SK-N-SH (cell line): Measurements from ENCODE around the gene KRT40. TPM values are rescaled to one million over a fixed set of nuclear protein-coding genes. Genes with fewer than 3 reads are reported as not detected.

ENCODE experiments used
- CTCF ChIA-PET: fragments of 300-600, 350-600 bp; formaldehyde crosslinking; extraction: SDS; loops from one replicate; lab custom pipeline; 2021; lab: Yijun Ruan, JAX
- POLR2A ChIA-PET: fragments of 350-600 bp; sonication (Branson Sonifier 250); formaldehyde crosslinking; extraction: SDS; loops from one replicate; lab custom pipeline; 2020; ENCODE audit warnings: antibody characterized with exemption, inconsistent platforms; lab: Yijun Ruan, JAX
- DNase-seq: peaks from one replicate; pipeline ENCODE4 v3.0.0; 2012
- H2AFZ ChIP-seq: fragments of 200-600 bp; sonication (generic); 2 replicates; pipeline ENCODE4 v1.8.1; 2016; ENCODE audit warnings: antibody characterized with exemption, mild to moderate bottlenecking, low read depth
- H3F3A ChIP-seq: fragments of 200-600 bp; sonication (generic); replicated peaks from 2 replicates; pipeline ENCODE3; 2016; ENCODE audit warnings: antibody characterized with exemption, mild to moderate bottlenecking; ENCODE audit not compliant: insufficient read depth
- H3K27ac ChIP-seq, 2 experiments: fragments of 200-500 bp in 1 of 2; fragments of 200-600 bp in 1 of 2; sonication (Bioruptor generic) in 1 of 2; sonication (generic), shearing (Covaris generic) in 1 of 2; 2 replicates each; pipeline versions ENCODE4 v1.5.1 to v1.6.1; 2014 to 2016; ENCODE audit warnings: low read depth in 2 of 2, inconsistent platforms in 1 of 2, low read length in 1 of 2, mild to moderate bottlenecking in 1 of 2, mixed read lengths in 1 of 2
- H3K27me3 ChIP-seq: fragments of 200-600 bp; sonication (generic), shearing (Covaris generic); 2 replicates; pipeline ENCODE4 v1.6.1; 2016; ENCODE audit warnings: mixed run types; ENCODE audit not compliant: insufficient read depth
- H3K36me3 ChIP-seq, 2 experiments: fragments of 200-500 bp in 1 of 2; fragments of 200-600 bp in 1 of 2; sonication (Bioruptor generic) in 1 of 2; sonication (generic) in 1 of 2; replicated peaks in 1 of 2; 2 replicates each; pipeline versions ENCODE3 to v1.5.1; 2014 to 2016; ENCODE audit warnings: low read length in 1 of 2, mild to moderate bottlenecking in 1 of 2; ENCODE audit not compliant: insufficient read depth in 2 of 2, control insufficient read depth in 1 of 2
- H3K4me1 ChIP-seq, 2 experiments: fragments of 200-500 bp in 1 of 2; fragments of 200-600 bp in 1 of 2; sonication (Bioruptor generic) in 1 of 2; sonication (generic), shearing (Covaris generic) in 1 of 2; 2 replicates each; pipeline versions ENCODE4 v1.5.1 to v1.6.1; 2014 to 2016; ENCODE audit warnings: low read depth in 1 of 2, low read length in 1 of 2, mixed run types in 1 of 2; ENCODE audit not compliant: insufficient read depth in 2 of 2, control insufficient read depth in 1 of 2
- H3K4me2 ChIP-seq: fragments of 200-600 bp; sonication (generic), shearing (Covaris generic); 2 replicates; pipeline ENCODE4 v1.6.1; 2017; ENCODE audit warnings: mixed run types
- H3K4me3 ChIP-seq, 2 experiments: fragments of 200-500 bp in 1 of 2; fragments of 200-600 bp in 1 of 2; sonication (Bioruptor generic) in 1 of 2; sonication (generic), shearing (Covaris generic) in 1 of 2; 2 replicates each; pipeline versions ENCODE4 v1.5.1 to v1.8.1; 2014 to 2016; ENCODE audit warnings: low read depth in 2 of 2, inconsistent platforms in 1 of 2, low read length in 1 of 2, mild to moderate bottlenecking in 1 of 2, mixed read lengths in 1 of 2, moderate library complexity in 1 of 2
- H3K79me2 ChIP-seq: fragments of 200-600 bp; sonication (generic); 2 replicates; pipeline ENCODE4 v1.8.1; 2017; ENCODE audit warnings: mild to moderate bottlenecking; ENCODE audit not compliant: insufficient read depth
- H3K9ac ChIP-seq: fragments of 200-600 bp; sonication (generic); 2 replicates; pipeline ENCODE4 v1.6.1; 2017; ENCODE audit warnings: mixed run types
- H3K9me2 ChIP-seq: fragments of 200-600 bp; sonication (generic); 2 replicates; pipeline ENCODE4 v1.6.1; 2017; ENCODE audit warnings: mixed run types
- H3K9me3 ChIP-seq: fragments of 200-600 bp; sonication (generic); 2 replicates; pipeline ENCODE4 v1.6.1; 2017; ENCODE audit warnings: mixed run types, mild to moderate bottlenecking, moderate library complexity
- H4K20me1 ChIP-seq: fragments of 200-600 bp; sonication (generic); 2 replicates; pipeline ENCODE4 v1.6.1; 2017; ENCODE audit warnings: mild to moderate bottlenecking, mixed run types; ENCODE audit not compliant: insufficient read depth
- EZH2phosphoT487 ChIP-seq: fragments of 200-600 bp; sonication (generic); IDR thresholded peaks from 2 replicates; pipeline ENCODE4 v1.6.1; 2017; ENCODE audit warnings: low read depth, mixed run types, mild to moderate bottlenecking, antibody characterized with exemption, moderate library complexity, borderline replicate concordance
- IRF3 ChIP-seq: fragments of 150-350 bp; IDR thresholded peaks from 2 replicates; pipeline ENCODE4 v1.6.1; 2016; ENCODE audit warnings: mild to moderate bottlenecking, low read depth, low read length
- NFIC ChIP-seq: IDR thresholded peaks from 2 replicates; pipeline ENCODE4 v1.4.0; 2012; ENCODE audit warnings: borderline replicate concordance
- NRF1 ChIP-seq: IDR thresholded peaks from 2 replicates; pipeline ENCODE4 v1.6.1; 2012; ENCODE audit warnings: low read depth, mild to moderate bottlenecking, low read length
- PBX3 ChIP-seq: IDR thresholded peaks from 2 replicates; pipeline ENCODE4; 2012
- USF2 ChIP-seq: fragments of 150-350 bp; IDR thresholded peaks from 2 replicates; pipeline ENCODE4 v1.6.1; 2017; ENCODE audit warnings: antibody characterized with exemption, low read length, low read depth, borderline replicate concordance
- WGBS: methylation state at CpG from one replicate; pipeline ENCODE4 v1.1.6; 2017; ENCODE audit warnings: low lambda C conversion rate; 5-methylcytosine and 5-hydroxymethylcytosine counted together
- polyA plus RNA-seq, 3 experiments: library from polyadenylated mRNA; depleted of rRNA; stranded (reverse); fragments of >200 nt; gene quantifications; 2 replicates each; pipeline ENCODE4 v1.2.3, GENCODE V29; 2012

The KRT40 gene
- polyA plus RNA-seq, 1 of the 3 experiments (the other 2 are of a cell fraction), result not detected

GRCh38 chr17:40936437-40936971, 47.6 kb downstream of the KRT40 start:
- POLR2A ChIA-PET, result no interaction called here

GRCh38 chr17:40935624-40936023, 48.5 kb downstream of the KRT40 start:
- no peak for DNase-seq

More at GRCh38 chr17:40936437-40936971, 47.6 kb downstream of the KRT40 start:
- no peak overlapping the region for H3K4me3 ChIP-seq
- no peak overlapping the region for H3K4me2 ChIP-seq
- H3K9ac ChIP-seq, result no peak overlapping the region
- TF ChIP-seq NRF1 (no peak), NFIC (no peak), EZH2phosphoT487 (peak; percentile 19; the same call in 1 of the 2 replicates), USF2 (no peak)
- H3K9me2 ChIP-seq, result no peaks in the 10 kb centered on the region
- peaks cover 84% of the 10 kb centered on the region for H3K27me3 ChIP-seq
- H4K20me1 ChIP-seq, result no peaks in the 10 kb centered on the region
- no peak overlapping the region for H2AFZ ChIP-seq
- no peaks in the 10 kb centered on the region for H3K79me2 ChIP-seq
- no peaks in the 10 kb centered on the region for H3K4me1 ChIP-seq
- H3K9me3 ChIP-seq, result no peaks in the 10 kb centered on the region
- H3K36me3 ChIP-seq, result no peaks in the 10 kb centered on the region
- no peak overlapping the region for H3K27ac ChIP-seq
- no peak for DNase-seq
- WGBS, result 27% methylated on average over 8 of the region's 19 CpGs
- CTCF ChIA-PET, result no interaction called here
- no peaks in the 10 kb centered on the region for H3F3A ChIP-seq

More at GRCh38 chr17:40935624-40936023, 48.5 kb downstream of the KRT40 start:
- POLR2A ChIA-PET, result no interaction called here
- H3K9me2 ChIP-seq, result no peaks in the 10 kb centered on the region
- CTCF ChIA-PET, result no interaction called here
- peaks cover 81% of the 10 kb centered on the region for H3K27me3 ChIP-seq
- no peaks in the 10 kb centered on the region for H3K9me3 ChIP-seq
- no peak overlapping the region for H3K27ac ChIP-seq
- no peaks in the 10 kb centered on the region for H3K79me2 ChIP-seq
- no peaks in the 10 kb centered on the region for H4K20me1 ChIP-seq
- no peaks in the 10 kb centered on the region for H3K36me3 ChIP-seq
- no peak overlapping the region for H3K9ac ChIP-seq
- H3K4me2 ChIP-seq, result no peak overlapping the region
- WGBS, result 10% methylated on average over 3 of the region's 3 CpGs
- H2AFZ ChIP-seq, result no peak overlapping the region
- no peaks in the 10 kb centered on the region for H3F3A ChIP-seq
- TF ChIP-seq IRF3 (no peak), NRF1 (no peak), NFIC (no peak), PBX3 (no peak)
- H3K4me1 ChIP-seq, result no peaks in the 10 kb centered on the region
- H3K4me3 ChIP-seq, result no peak overlapping the region
